ENCODE data around the gene DHRS7C.

DNA sequence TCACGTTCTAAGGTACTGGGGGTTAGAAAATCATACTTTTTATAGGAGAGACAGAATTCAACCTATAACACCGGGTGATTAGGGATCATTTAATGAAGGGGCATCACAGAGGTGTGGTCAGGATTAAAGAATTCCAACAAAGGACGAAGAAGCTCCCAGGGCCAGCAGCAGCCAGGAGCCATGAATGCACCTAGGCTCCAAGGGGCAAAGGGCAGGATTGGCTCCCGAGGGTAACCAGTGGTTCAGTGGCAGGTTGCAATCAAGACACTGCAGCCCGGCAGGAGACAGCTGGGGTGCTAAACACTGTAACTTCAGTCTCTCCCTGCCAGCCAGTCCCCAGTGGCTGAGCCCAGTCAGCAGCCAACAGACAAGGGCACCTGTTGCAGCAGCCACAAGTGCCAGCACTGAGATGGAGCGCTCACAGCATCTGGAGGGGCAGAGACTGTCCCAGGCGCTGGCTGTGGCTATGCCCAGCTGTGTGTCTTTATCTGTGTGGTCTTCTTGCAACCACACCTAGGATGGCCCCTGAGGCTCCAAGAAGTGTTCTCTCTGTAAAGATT is 23.9 kb downstream of the DHRS7C start:
- TF ChIP-seq POLR2AphosphoS5 (IDR thresholded peaks at IDR 0.05; ENCODE audit: insufficient read depth, low read depth, low read length) (no peak), POLR2A (IDR thresholded peaks at IDR 0.05; ENCODE audit: low read depth, low read length) (no peak)
- TF ChIP-seq, protein P1, sequence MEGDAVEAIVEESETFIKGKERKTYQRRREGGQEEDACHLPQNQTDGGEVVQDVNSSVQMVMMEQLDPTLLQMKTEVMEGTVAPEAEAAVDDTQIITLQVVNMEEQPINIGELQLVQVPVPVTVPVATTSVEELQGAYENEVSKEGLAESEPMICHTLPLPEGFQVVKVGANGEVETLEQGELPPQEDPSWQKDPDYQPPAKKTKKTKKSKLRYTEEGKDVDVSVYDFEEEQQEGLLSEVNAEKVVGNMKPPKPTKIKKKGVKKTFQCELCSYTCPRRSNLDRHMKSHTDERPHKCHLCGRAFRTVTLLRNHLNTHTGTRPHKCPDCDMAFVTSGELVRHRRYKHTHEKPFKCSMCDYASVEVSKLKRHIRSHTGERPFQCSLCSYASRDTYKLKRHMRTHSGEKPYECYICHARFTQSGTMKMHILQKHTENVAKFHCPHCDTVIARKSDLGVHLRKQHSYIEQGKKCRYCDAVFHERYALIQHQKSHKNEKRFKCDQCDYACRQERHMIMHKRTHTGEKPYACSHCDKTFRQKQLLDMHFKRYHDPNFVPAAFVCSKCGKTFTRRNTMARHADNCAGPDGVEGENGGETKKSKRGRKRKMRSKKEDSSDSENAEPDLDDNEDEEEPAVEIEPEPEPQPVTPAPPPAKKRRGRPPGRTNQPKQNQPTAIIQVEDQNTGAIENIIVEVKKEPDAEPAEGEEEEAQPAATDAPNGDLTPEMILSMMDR (IDR thresholded peaks at IDR 0.05; ENCODE audit: extremely low read depth in 1 of 2, insufficient read depth in 1 of 2, low read depth in 1 of 2, low read length in 2 of 2) = no peak

All from endothelial cell of umbilical vein (primary cell).